GM12872 (cell line): ENCODE measurements around the gene MAPK6.
A peak's percentile ranks its signal among the peaks of the same experiment; 100 is the strongest.

Experiments used
- TF ChIP-seq, protein P1 (sequence below): IDR thresholded peaks from 3 replicates; pipeline ENCODE4 v1.5.1; 2011; ENCODE audit warnings: low read depth, mild to moderate bottlenecking, low read length, moderate library complexity; ENCODE audit not compliant: insufficient read depth

The MAPK6 gene

GRCh38 chr15:52018693-52019393 is at the start of gene MAPK6:
Gene MAPK6 (plus strand): TSS chr15:52019219. CDS start chr15:52046461, 27,242 bp downstream.
- TF ChIP-seq, protein P1, sequence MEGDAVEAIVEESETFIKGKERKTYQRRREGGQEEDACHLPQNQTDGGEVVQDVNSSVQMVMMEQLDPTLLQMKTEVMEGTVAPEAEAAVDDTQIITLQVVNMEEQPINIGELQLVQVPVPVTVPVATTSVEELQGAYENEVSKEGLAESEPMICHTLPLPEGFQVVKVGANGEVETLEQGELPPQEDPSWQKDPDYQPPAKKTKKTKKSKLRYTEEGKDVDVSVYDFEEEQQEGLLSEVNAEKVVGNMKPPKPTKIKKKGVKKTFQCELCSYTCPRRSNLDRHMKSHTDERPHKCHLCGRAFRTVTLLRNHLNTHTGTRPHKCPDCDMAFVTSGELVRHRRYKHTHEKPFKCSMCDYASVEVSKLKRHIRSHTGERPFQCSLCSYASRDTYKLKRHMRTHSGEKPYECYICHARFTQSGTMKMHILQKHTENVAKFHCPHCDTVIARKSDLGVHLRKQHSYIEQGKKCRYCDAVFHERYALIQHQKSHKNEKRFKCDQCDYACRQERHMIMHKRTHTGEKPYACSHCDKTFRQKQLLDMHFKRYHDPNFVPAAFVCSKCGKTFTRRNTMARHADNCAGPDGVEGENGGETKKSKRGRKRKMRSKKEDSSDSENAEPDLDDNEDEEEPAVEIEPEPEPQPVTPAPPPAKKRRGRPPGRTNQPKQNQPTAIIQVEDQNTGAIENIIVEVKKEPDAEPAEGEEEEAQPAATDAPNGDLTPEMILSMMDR = no peak

GRCh38 chr15:51969728-51970127 is 49.3 kb upstream of the MAPK6 start:
- TF ChIP-seq, protein P1 = no peak

- TF ChIP-seq, protein P1 = no peak
Measured at GRCh38 chr15:51970132-51970817, 48.7 kb upstream of the MAPK6 start.

GRCh38 chr15:51971032-51971374 is 48.0 kb upstream of the MAPK6 start:
- TF ChIP-seq, protein P1 = no peak

- TF ChIP-seq, protein P1 = peak; percentile 49
Measured at GRCh38 chr15:51971375-51972133, 47.5 kb upstream of the MAPK6 start, which contains the start of gene LEO1. Gene LEO1 (minus strand): TSS chr15:51971778. CDS start chr15:51971745, 33 bp downstream.

DNA sequence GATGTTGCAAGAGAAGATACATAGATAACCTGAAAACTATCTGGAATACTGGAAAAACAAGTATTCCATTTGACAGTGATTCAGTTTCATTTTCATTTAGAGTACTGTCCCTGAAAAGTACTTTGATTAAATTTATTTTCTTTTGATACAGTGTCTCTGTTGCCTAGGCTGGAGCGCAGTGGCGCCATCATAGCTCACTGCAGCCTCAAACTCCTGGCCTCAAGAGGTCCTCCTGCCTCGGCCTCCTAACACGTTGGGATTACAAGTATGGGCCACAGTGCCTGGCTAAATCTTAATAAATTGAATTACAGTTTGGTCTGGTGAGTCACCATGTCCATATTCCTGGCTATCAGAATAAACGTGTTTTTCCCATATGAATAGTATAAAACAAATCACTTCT is 45.8 kb upstream of the MAPK6 start:
- TF ChIP-seq, protein P1 = no peak

GRCh38 chr15:51973775-51974174 is 45.2 kb upstream of the MAPK6 start:
- TF ChIP-seq, protein P1 = no peak
